Activated naive CD4-positive, alpha-beta T cell (primary cell): ENCODE results near the gene GATC.
"Not testable (repeated sequence)": the region's sequence is repeated elsewhere in the genome, so short reads cannot be mapped to it uniquely, and the experiment has no call there.

Experiments used
- DNase-seq, 4 experiments: peaks; one replicate each; lab custom pipeline; 2025; lab: John Stamatoyannopoulos, UW

GATC gene

DNA sequence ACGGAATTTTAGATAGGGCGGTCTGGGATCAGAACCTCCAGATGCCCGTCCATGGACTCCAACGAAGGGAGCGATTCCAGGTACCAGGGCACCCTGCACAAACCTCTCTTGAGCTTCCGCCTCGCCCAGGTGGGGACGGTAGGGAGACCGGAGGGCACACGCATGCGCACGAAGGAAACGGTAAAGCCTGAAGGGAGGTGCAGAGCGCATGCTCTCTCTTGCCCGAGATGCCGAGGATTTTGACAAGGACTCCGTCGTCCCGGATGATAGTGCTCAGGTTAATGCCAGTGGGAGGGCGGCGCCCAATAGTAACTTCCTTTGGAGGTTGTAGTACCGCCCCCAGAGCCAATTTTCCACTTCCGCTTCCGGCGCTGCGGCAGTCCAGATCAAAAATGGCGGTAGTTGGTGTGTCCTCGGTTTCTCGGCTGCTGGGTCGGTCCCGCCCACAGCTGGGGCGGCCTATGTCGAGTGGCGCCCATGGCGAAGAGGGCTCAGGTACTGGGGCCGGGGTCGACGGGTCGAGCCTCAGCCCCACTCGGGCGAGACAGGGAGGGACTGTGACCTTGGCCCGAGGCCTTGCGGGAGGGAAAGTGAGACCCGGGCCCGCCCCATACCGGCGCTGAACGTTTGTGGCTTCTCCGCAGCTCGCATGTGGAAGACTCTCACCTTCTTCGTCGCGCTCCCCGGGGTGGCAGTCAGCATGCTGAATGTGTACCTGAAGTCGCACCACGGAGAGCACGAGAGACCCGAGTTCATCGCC lies 8.3 kb upstream of the GATC start, which contains the start of gene COX6A1:
Gene COX6A1 (plus strand): TSS at position 379 of the 760 bp plus-strand sequence. CDS start 14 bp downstream, at position 393.
- DNase-seq, result peak; percentile 83 to 93 (median 88)

DNA sequence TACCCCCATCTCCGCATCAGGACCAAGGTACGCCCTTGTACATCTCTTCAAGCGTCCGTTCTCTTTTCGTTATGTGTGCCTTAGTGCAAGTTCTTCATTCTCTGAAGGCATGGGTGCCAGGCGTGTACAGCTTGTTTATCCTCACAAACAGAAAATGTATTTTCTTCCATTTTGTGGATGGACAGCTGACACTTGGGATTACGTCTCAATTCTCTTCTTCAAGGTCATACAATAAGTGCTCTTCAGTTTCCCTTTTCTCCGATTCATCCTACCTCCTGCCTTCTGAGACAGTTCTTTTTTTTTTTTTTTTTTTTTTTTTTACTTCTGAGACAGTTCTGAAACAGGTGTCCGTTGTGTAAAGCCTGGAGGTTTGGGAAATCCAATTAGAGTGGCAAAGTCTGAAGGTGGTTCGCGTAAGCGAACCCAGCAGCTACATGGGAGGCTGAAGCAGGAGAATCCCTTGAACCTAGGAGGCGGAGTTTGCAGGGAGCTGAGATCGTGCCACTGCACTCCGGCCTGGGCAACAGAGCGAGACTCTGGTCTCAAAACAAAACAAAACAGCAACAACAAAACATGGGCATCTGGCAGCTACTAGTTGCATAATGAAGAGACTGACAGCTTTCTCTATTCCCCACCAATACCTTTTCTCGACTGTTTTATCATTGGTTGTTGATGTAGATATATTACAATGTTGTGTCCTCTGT lies 7.6 kb upstream of the GATC start:
- no peak for DNase-seq

DNA sequence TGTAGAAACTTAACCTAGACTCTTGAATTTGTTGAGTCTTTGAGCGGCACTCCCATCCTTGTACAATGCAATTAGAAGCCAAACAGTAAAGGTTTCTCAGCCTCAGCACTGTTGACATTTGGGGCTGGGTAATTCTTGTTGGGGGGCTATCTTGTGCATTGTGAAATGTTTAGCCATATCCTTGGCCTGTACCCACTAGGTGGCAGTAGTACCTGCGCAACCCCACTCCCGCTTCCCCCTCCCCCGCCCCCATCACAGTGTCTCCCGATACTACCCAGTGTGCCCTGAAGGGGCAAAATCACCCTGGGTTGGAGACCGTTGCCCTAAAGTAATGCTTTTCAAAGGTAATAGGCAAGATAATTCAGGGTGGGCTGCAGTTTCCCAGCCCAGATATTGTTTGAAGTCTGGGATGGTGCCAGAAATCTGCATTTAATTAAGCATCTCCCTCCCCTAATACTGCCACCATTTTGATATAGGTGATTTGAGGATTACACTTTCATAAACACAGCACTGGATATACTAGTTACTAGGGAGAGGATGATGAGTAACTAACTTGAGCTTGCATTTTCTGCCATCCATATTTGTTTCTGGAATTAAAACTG lies 6.5 kb upstream of the GATC start:
- peak; percentile 34 to 68 (median 50) for DNase-seq

DNA sequence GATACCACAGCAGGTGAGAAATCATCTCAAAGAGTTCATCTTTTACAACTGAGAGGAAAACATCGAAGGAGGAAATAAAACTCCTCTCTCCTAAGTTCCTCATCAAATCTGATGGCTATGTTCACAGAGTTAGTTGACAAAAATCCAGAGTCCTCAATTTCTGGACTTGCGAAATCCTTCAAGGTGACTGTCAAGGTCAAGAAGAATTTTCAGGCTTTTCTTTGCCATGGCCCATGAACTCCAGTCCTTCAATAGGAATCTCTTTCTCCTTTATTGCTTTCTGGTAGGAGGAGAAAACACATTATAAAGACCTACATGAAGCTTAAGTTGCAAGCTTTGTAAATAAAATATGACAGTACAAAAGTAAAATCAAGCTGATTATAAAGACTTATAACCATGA lies 1.6 kb upstream of the GATC start:
- no peak for DNase-seq

DNA sequence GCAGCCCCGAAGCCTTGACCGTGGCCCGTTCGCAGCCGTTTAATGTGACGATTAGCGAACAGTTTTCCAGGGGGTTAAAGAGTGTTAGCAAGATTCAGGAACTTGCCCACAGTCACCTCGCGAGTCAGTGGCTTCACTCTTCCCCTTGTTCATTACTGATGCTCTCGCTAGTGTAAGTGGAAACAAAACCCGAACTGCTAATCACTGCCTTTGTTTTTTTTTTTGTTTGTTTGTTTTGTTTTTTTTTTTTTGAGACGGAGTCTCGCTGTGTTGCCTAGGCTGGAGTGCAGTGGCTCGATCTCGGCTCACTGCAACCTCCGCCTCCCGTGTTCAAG lies 567 bp downstream of the GATC start:
- not testable (repeated sequence) for DNase-seq

DNA sequence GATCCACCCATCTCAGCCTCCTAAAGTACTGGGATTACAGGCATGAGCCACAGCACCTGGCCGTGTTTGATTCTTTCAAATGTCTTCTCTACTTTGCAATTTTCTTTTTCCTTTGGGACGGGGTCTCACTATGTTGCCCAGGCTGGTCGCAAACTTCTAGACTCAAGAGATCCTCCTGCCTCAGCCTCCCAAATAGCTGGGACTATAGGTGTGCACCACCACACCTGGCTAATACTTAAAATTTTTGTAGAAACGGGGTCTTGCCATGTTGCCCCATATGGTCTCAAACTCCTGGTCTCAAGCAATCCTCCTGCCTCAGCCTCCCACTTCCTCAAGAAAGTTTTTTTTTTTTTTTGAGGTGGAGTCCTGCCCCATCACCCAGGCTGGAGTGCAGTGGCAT lies 1.7 kb downstream of the GATC start:
- DNase-seq, result no peak

DNA sequence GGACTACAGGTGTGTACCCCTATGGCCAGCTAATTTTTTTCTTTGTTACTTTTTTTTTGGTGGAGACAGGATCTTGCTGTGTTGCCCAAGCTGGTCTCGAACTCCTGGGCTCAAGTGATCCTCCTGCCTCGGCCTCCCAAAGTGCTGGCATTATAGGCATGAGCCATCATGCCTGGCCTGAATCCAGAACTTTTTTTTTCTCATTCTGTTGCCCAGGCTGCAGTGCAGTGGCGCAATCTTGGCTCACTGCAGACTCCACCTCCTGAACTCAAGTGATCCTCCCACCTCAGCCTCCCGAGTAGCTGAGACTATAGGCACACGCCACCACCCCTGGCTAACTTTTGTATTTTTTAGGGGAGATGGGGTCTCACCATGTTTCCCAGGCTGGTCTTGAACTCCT lies 6.3 kb downstream of the GATC start:
- not testable (repeated sequence) for DNase-seq

DNA sequence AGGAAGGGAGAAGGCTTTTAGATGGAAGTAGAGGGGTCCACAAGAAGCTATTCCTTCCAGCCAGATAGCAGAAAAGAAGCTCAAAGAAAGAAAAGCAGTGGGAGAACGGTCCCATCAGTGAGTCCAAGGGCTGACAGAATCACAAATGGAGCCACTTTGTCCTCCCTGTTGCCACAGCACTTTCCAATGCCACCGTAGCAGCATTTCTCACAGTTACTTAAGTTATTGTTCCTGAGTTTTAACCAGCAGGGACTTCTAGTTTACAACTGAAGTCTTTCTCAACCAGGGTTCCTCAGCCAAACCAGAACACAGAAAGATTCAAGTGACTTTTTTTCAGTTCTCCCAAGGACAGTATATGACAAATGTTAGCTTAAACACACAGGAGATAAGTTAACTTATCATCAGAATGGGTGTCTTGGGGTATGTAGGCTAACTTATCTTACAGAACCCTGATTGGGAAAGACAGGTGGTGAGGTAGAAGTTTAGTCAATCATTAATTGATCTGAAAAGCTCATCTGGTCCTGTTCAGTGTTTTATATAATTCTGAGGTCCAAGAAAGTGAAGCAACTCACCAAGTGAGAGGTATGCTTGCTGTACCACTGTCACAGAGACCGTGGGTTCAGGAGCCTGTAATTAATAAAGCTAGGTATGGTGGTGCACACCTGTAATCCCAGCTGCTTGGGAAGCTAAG lies 7.0 kb downstream of the GATC start:
- no peak for DNase-seq

DNA sequence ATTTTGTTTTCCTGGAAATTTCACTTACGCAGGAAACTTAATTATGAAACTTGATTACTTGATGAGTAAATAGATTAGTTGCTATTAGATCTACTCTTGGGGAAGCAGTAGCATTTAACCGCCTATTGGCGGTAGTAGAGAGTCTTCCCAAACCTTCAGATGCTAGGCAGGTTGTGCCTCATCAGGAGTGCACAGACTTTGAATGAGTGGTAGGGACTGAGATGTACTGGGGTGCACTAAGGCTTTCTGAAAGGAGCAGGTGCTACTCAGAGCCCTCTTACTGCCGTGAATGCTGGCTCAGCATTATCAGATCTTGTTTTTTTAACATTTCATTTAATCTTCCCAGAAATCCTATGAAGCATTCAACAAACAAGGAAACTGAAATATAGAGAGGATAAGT lies 7.7 kb downstream of the GATC start:
- no peak for DNase-seq

DNA sequence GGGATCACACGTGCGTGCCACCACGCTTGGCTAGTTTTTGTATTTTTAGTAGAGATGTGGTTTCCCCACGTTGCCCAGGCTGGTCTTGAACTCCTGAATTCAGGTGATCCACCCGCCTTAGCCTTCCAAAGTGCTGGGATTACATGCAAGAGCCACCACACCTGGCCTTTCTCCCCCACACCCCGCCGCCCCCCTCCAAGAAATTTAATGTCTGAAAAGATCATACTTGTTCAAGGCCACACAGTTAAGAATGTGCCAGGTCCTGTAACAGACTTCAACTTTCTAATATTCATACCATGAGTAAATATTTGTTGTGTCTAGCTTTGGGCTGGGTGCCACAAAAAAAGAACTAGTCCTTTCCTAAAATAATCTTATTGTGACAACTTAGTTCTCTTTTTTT lies 9.1 kb downstream of the GATC start:
- DNase-seq, result no peak

DNA sequence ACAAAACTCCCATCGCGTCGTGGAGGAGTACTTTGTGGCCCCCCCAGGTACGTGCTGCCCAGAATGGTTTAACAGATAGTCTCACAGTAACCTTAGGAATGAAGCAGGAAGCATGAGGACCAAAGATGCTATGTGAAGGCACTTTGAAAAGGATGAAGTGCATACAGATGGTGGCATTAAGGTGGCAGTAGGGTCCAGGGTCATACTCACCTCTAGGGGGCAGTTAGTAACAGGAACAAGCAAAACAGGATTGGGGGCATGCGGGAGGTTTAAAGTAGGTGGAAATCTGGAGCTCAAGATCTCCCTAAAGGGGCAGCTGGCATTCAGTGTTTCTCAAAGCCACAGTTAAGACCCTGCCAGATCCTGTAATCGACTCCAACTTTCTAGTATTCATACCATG lies 10.9 kb downstream of the GATC start:
- no peak for DNase-seq

DNA sequence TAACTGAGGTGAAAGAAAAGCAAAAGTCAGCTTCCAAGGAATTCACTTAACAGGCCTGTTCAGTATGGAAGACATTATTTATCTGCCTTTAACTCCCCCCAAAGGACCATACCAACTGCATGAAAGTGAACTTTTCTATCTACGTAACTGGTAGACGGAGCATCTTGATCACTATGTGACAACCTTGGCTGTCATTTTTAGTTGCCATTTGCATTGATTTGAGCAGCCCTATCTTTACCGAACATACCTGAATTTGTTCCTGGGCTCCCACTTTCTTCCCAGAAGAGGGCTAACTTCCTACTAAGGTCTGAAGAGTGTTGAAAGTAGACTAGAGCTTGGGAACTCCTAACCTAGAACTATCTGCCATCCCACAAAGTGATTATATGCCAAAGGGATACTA lies 13.9 kb downstream of the GATC start:
- DNase-seq, result no peak

DNA sequence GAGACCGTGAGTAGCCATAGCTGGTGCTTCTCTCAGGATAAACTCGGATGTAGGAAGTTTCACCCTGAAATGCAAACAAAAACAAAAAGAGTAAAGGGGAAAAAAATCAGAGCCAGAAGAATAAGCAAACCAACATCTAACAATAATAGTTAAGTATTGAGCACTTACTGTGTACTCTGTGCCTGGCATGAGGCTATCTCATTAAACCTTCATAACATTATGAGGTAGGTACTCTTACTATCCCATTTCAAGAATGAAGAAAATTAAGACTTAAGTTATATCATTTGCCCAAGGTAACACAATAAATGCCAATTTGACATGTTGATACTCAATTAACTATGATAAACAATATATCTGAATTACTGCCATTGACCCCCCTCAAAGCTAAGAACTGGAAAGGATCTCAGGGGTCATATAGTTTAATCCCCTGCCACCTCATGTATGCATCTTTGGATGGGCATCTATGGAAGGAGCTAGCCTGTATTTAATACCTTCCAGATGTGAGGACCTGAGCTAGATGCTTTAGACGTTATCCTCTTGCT lies 15.9 kb downstream of the GATC start:
- DNase-seq, result no peak

DNA sequence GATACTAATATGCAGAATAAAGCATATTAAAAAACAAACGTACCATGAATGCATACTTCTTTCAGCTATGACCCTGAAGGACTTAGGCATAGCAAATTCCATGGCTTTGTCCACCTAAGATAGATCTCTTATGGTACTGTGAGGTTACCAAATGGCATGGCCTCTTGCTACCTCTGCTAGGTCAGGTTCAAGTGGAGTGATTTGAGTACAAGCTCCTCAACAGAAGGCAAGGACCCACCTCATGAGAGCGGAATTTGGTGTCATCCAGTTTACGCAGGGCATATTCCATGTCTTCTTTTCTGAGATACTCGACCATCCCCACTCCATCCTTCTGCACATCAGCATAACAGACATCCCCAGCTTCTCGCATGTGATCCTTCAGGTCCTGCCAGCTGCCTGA lies 17.5 kb downstream of the GATC start:
- DNase-seq, result no peak

DNA sequence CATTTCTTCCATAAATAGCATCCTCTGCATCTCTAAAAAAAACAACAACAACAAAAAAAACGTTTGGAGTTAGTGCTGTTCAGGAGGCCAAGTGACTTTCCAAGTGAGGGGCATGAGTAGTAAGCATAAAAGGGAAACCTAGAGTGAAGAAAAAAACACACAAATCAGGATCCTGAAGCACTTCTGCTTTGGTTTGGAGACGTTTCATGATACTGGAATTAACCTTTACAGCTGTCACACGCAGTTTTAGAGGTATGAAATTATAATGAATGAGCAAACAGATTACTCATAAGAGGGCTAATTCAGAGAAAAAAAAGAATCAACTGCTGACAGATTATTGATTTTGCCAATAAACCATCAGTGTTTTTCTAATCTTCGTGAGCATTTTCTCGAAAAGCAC lies 19.5 kb downstream of the GATC start:
- DNase-seq, result no peak

DNA sequence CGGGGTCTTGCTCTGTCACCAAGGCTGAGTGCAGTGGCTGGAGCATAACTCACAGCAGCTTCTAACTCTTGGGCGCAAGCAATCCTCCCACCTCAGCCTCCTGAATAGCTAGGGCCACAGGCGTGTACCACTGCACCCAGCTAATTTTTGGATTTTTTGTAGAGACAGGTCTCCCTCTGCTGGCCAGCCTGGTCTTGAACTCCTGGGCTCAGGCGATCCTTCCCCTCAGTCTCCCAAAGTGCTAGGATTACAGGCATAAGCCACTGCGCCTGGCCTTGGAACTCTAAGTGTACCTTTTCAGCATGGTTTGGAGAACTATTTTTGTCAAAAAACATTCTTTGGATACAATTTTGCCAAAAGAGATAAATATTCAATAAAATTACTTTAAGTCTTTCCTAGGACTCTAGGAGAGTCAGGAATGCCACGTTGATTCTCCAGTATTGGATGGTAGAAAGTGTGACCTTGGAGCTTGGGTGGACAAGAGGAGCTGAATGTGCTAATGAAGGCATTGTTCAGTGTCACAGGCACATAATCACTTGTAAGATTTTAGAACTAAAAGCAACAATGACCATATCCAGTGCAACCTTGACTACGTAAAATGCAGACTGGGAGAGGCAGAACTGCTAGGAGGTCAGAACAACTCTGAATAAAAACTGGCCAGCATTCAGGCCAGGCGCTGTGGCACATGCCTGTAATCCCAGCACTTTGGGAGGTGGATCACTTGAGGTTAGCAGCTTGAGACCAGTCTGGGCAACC lies 20.5 kb downstream of the GATC start:
- DNase-seq, result peak in 2 of 4 experiments; percentile 8 to 29

DNA sequence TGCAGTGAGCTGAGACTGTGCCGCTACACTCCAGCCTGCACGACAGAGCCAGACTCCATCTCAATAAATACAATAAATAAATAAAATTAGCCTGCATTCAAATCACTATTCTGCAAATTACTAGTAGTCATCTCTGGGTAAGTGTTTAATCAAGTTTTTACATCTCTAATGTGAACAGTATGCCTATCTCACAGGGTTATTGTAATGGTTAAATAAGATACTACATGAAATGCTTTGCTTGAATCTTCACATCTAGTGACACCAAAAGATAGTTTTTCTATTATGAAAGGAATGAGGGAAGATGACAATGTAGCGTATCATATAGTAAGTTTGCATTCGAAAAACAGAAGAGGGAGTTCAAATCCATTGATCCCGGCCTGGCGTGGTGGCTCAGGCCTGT lies 21.2 kb downstream of the GATC start:
- DNase-seq, result no peak

DNA sequence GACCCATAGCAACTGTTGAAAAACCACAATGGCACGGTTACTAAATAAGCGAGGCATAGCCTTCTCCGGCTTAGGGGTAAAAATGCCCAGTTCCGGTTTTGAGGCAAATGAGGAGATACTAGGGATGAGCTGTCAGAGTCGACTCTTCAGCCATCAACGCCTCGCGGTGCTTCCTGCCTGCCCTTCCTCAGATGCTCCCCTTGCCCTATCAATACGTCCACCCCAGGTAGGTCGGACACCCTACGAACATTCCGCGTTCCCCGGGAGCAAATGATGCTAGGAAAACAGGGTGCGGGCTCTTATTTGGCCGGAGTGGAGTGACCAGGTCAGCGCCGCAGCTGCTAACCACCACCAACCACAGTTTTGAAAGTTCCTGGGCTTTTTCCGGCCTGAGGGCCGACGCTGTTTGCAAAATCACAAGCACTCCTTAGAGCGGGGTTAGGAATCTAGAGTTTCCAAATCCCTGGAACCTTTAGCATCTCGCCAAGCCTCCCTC lies 22.1 kb downstream of the GATC start:
- no peak for DNase-seq

DNA sequence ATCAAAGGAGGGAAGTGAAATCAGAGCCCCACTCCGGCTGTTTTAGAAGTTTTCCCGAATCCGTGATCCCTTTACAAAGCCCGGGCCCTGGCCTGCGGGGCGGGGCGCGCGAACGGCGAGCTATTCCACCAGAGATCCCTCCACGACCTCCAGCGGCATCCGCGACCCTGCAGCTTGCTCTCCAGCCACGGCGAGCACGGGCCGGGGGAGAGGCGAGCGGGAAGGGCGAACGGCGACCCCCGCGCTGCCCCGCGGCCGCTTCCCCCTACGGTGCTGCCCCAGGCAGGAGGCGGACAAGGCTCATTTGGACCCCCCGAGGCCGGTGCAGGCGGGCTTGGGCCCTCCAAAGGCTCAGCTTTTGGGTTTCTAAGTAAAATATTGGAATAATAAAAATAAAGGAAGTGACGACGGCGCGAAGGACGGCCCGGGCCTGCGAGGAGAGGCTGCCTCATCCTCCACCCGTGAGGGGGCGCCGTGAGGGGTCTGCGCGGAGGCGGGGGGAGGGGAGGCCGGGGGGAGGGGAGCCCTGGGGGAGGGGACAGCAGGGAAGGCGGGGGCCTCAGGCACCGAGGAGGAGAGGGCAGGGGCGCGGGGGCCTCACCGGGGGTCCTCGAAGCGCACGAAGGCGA lies 22.7 kb downstream of the GATC start:
- peak; percentile 52 to 64 (median 60) for DNase-seq

DNA sequence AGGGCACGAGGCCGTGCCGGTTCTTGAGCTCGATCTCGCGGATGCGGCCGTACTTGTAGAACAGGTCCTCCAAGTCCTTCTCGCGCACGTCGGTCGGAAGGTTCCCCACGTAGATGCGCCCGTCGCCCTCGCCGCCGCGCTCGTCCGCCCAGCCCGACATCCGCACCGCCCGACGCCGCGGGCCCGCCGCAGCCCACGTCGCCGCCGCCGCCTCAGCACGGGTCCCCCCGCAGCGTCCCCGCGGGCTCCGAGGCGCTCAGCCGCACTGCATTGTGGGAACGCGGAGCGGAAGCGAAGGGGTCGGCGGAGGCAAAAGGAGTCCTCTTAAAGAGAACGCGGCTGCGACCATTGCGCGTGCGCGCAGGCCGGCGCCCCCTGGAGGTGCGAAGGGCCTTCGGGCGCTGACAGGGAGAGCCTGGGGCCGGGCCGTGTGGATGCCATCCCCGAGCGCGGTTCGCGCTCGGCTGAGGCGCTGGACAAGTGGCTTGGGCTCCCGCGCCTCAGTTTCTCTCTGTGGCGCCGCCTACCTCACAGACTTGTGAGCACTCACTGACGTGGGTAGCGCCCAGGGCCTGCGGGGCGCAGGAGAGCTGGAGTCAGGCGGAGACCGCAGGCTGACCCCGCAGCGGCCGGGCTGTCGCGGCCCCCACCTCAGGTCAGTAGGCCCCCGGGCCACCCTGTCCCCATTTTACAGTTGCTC lies 23.4 kb downstream of the GATC start, which contains the start of gene SRSF9:
Gene SRSF9 (minus strand): TSS at position 299 of the 700 bp plus-strand sequence. CDS start 139 bp downstream, at position 160.
- DNase-seq, result peak; percentile 93 to 98 (median 94)
